PC-9 (cell line): ENCODE data around the gene TREML4.

Experiments used
- CTCF ChIP-seq: fragments of 200-600 bp; sonication (generic); conservative IDR thresholded peaks from 2 replicates; pipeline ENCODE4 v1.6.1; 2017; ENCODE audit warnings: mixed run types, antibody characterized with exemption, mild to moderate bottlenecking, moderate library complexity
- EZH2 ChIP-seq: fragments of 200-600 bp; sonication (generic); IDR thresholded peaks from 2 replicates; pipeline ENCODE4 v1.8.0; 2017; ENCODE audit warnings: antibody characterized with exemption, low read depth

- TF ChIP-seq CTCF (no peak), EZH2 (no peak)
Measured at GRCh38 chr6:41181566-41181965, 46.6 kb upstream of the TREML4 start.
